Transverse colon (tissue), 4 donors: ENCODE results near the gene FGF8. TPM values are rescaled to one million over a fixed set of nuclear protein-coding genes. Genes with fewer than 3 reads are reported as not detected.
A peak's percentile ranks its signal among the peaks of the same experiment; 100 is the strongest.

Experiments
- DNase-seq: peaks from one replicate; pipeline ENCODE4 v3.0.0-alpha.2; 2019
- H3K27ac ChIP-seq, 4 donors: fragments of 200-600 bp; sonication (generic); 2 replicates each; pipeline ENCODE4 v1.5.1; 2016 to 2018; ENCODE audit warnings: inconsistent platforms in 4 of 4
- H3K27me3 ChIP-seq: fragments of 200-600 bp; sonication (generic); 2 replicates; pipeline ENCODE4 v1.5.1; 2017; ENCODE audit warnings: inconsistent platforms
- H3K36me3 ChIP-seq, 4 donors: fragments of 200-600 bp; sonication (generic); 2 replicates each; pipeline ENCODE4 v1.5.1; 2017 to 2019; ENCODE audit warnings: inconsistent platforms in 4 of 4
- H3K4me1 ChIP-seq, 4 donors: fragments of 200-600 bp; sonication (generic); 2 replicates each; pipeline ENCODE4 v1.5.1; 2017 to 2020; ENCODE audit warnings: inconsistent platforms in 4 of 4
- H3K4me3 ChIP-seq, 4 donors: fragments of 200-600 bp; sonication (generic); 1 replicate in 1 of 4; 2 replicates in 3 of 4; pipeline versions ENCODE4 v1.5.1 to v1.6.1; 2017 to 2019; ENCODE audit warnings: inconsistent platforms in 4 of 4
- H3K9me3 ChIP-seq, 2 donors: fragments of 200-600 bp; sonication (generic); 2 replicates each; pipeline ENCODE4 v1.5.1; 2017 to 2019; ENCODE audit warnings: inconsistent platforms in 2 of 2
- CTCF ChIP-seq, 5 experiments: fragments of 200-600 bp in 3 of 5; fragments of 450-650 bp in 2 of 5; sonication (generic) in 3 of 5; IDR thresholded peaks; 1 replicate in 2 of 5; 2 replicates in 3 of 5; pipeline ENCODE4 v1.5.1; 2016 to 2017; ENCODE audit warnings: antibody characterized with exemption in 5 of 5, inconsistent platforms in 3 of 5, mild to moderate bottlenecking in 2 of 5, moderate library complexity in 1 of 5
- EP300 ChIP-seq: sonication (generic); formaldehyde crosslinking; IDR thresholded peaks from one replicate; pipeline ENCODE4 v1.6.1; 2017; ENCODE audit warnings: antibody characterized with exemption, low read depth
- POLR2A ChIP-seq: fragments of 450-650 bp; IDR thresholded peaks from one replicate; pipeline ENCODE4 v1.6.1; 2016; ENCODE audit warnings: antibody characterized with exemption, mild to moderate bottlenecking, moderate library complexity
- POLR2AphosphoS5 ChIP-seq, 3 donors: sonication (generic); formaldehyde crosslinking; IDR thresholded peaks; one replicate each; pipeline ENCODE4 v1.6.1; 2016; ENCODE audit warnings: antibody characterized with exemption in 3 of 3
- WGBS, 2 donors: methylation state at CpG; one replicate each; pipeline ENCODE4 v1.1.5; 2018; ENCODE audit warnings: low coverage in 1 of 2; 5-methylcytosine and 5-hydroxymethylcytosine counted together
- in situ Hi-C, 4 donors: fragments of 200-750 bp; cut with MboI; loops; one replicate each; pipeline versions ENCODE4 v1.15.0 to v1.15.1; 2017; ENCODE audit warnings: low sequenced_read_pairs in 3 of 4, low pct_ligation_motif_present in 1 of 4, low pct_unique_long_range_greater_than_20kb in 1 of 4
- intact Hi-C: fragments of 100-400 bp; cut with DNase I; formaldehyde crosslinking; loops from one replicate; pipeline ENCODE4 v1.15.1; 2023; ENCODE audit warnings: low total_unique reads
- total RNA-seq, 4 donors: library from RNA; depleted of rRNA; stranded (reverse); fragments of >200 nt; gene quantifications; one replicate each; pipeline ENCODE4 v1.1.0, GENCODE V29; 2016

The FGF8 gene
- total RNA-seq, 4 donors from 2014 or later: not detected

GRCh38 chr10:101784558-101784957 is 8.6 kb upstream of the FGF8 start:
- peaks cover 0 to 44% (median 18%) of the 10 kb centered on the region in 4 donors for H3K36me3 ChIP-seq
- TF ChIP-seq POLR2AphosphoS5 (IDR thresholded peaks at IDR 0.05) (no peak), CTCF (IDR thresholded peaks at IDR 0.05) (no peak), POLR2A (no peak), EP300 (no peak)
- H3K9me3 ChIP-seq: no peaks in the 10 kb centered on the region
- in situ Hi-C loops: loop anchor here in 3 of 4 donors (10.0 kb wide), 1 partner anchor 180 kb away; no protein-coding TSS in a partner anchor
- no peak for DNase-seq
- H3K4me3 ChIP-seq: no peak overlapping the region
- no peak overlapping the region for H3K27ac ChIP-seq
- peaks cover 2% of the 10 kb centered on the region for H3K27me3 ChIP-seq
- peaks cover 20 to 40% (median 29%) of the 10 kb centered on the region in 4 donors for H3K4me1 ChIP-seq
- WGBS, 2 donors: 83 to 91% methylated on average over 1 to 2 of the region's 2 CpGs
- intact Hi-C loops: no loop called here

- peaks cover 6% of the 10 kb centered on the region for H3K27me3 ChIP-seq
- H3K4me1 ChIP-seq: peaks cover 25 to 48% (median 37%) of the 10 kb centered on the region in 4 donors
- TF ChIP-seq POLR2A: no peak
- TF ChIP-seq EP300: no peak
- TF ChIP-seq POLR2AphosphoS5 (IDR thresholded peaks at IDR 0.05): no peak
- no peak for TF ChIP-seq CTCF (IDR thresholded peaks at IDR 0.05)
- peak overlapping the region in 3 of 4 donors; percentile 43 to 60 (median 58) for H3K4me3 ChIP-seq
- intact Hi-C loops: no loop called here
- H3K36me3 ChIP-seq: peaks cover 0 to 35% (median 14%) of the 10 kb centered on the region in 4 donors
- in situ Hi-C loops: loop anchor here in 3 of 4 donors (10.0 kb wide), 1 partner anchor 179 kb away; no protein-coding TSS in a partner anchor
- peak overlapping the region; percentile 47 to 69 (median 52) for H3K27ac ChIP-seq
- no peak for DNase-seq
- H3K9me3 ChIP-seq: no peaks in the 10 kb centered on the region
- WGBS, 2 donors: 49 to 55% methylated on average over 6 to 10 of the region's 10 CpGs
These were observed 7.8 kb upstream of the FGF8 start for GRCh38 chr10:101783736-101784118.

- Histone ChIP-seq H3K27me3 (peaks cover 13% of the 10 kb centered on the region), H3K9me3 (no peaks in the 10 kb centered on the region), H3K36me3 (peaks cover 0 to 29% (median 14%) of the 10 kb centered on the region in 4 donors), H3K4me3 (peak within 1 kb of the TSS; percentile 43 to 66 (median 59)), H3K4me1 (peaks cover 25 to 55% (median 42%) of the 10 kb centered on the region in 4 donors), H3K27ac (peak within 1 kb of the TSS; percentile 47 to 69 (median 52))
- in situ Hi-C loops (loop anchor here in 3 of 4 donors (10.0 kb wide), 1 partner anchor 178 kb away; no protein-coding TSS in a partner anchor), intact Hi-C loops (no loop called here)
- TF ChIP-seq EP300 (no peak), POLR2A (peak; percentile 18), POLR2AphosphoS5 (IDR thresholded peaks at IDR 0.05) (peak in 2 of 3 donors; percentile 8 to 11), CTCF (IDR thresholded peaks at IDR 0.05) (no peak)
- DNase-seq: peak; percentile 86
- 0 to 1% methylated on average over 2 to 56 of the region's 57 CpGs for WGBS, 2 donors
These were observed 7.2 kb upstream of the FGF8 start, which contains the start of gene NPM3 for GRCh38 chr10:101782811-101783735. Gene NPM3 (minus strand): TSS chr10:101783446. CDS start chr10:101783390, 56 bp downstream.
